A673 (cell line): ENCODE measurements around the gene SF3B3. TPM values are rescaled to one million over a fixed set of nuclear protein-coding genes. Genes with fewer than 3 reads are reported as not detected.

Experiments used
- BruUV-seq: library from RNA; stranded (reverse); fragments of 400-500 nt; replicated peaks from 2 replicates; lab custom pipeline; 2021; lab: Mats Ljungman, UMichigan
- CTCF ChIA-PET: fragments of 300-600 bp; sonication (Branson Sonifier 250); formaldehyde crosslinking; loops from one replicate; lab custom pipeline; 2022; ENCODE audit warnings: antibody characterized with exemption; lab: Charles Lee
- POLR2A ChIA-PET: fragments of 300-600 bp; sonication (Branson Sonifier 250); formaldehyde crosslinking; loops from one replicate; lab custom pipeline; 2022; ENCODE audit warnings: antibody characterized with exemption; ENCODE audit not compliant: low non-redundant PET; lab: Charles Lee
- DNase-seq: peaks from one replicate; pipeline ENCODE4 v3.0.0-alpha.2; 2015; ENCODE audit warnings: low spot score
- H3K27ac ChIP-seq: fragments of 200-600 bp; sonication (generic); 2 replicates; pipeline ENCODE4 v1.5.1; 2016; ENCODE audit warnings: mixed run types, low read depth, mild to moderate bottlenecking, mixed read lengths, antibody characterized with exemption, low read length; ENCODE audit not compliant: poor library complexity, severe bottlenecking
- H3K27me3 ChIP-seq: fragments of 200-600 bp; sonication (generic); replicated peaks from 2 replicates; pipeline ENCODE4 v1.6.1; 2017; ENCODE audit warnings: mixed run types, low read depth, mild to moderate bottlenecking, mixed read lengths, antibody characterized with exemption, low read length; ENCODE audit not compliant: insufficient read depth, poor library complexity
- H3K36me3 ChIP-seq: fragments of 200-600 bp; sonication (generic); 2 replicates; pipeline ENCODE4 v1.6.1; 2016; ENCODE audit warnings: mixed run types, mild to moderate bottlenecking, mixed read lengths, antibody characterized with exemption, low read length; ENCODE audit not compliant: insufficient read depth, poor library complexity, severe bottlenecking
- H3K4me1 ChIP-seq: fragments of 200-600 bp; sonication (generic); 2 replicates; pipeline ENCODE4 v1.6.1; 2017; ENCODE audit warnings: mixed run types, mild to moderate bottlenecking, mixed read lengths, antibody characterized with exemption, low read length; ENCODE audit not compliant: insufficient read depth, poor library complexity, severe bottlenecking
- H3K4me3 ChIP-seq: fragments of 200-600 bp; sonication (generic); 2 replicates; pipeline ENCODE4 v1.5.1; 2016; ENCODE audit warnings: low read depth, mixed run types, mild to moderate bottlenecking, mixed read lengths, low read length; ENCODE audit not compliant: poor library complexity, severe bottlenecking
- H3K9me3 ChIP-seq: fragments of 200-600 bp; sonication (generic); 2 replicates; pipeline ENCODE4 v1.6.1; 2016; ENCODE audit warnings: mixed run types, low read depth, mild to moderate bottlenecking, mixed read lengths, antibody characterized with exemption, low read length; ENCODE audit not compliant: poor library complexity, severe bottlenecking
- CTCF ChIP-seq: fragments of 300-800, 200-600 bp; sonication (generic); conservative IDR thresholded peaks from 2 replicates; pipeline ENCODE4 v1.5.1; 2017; ENCODE audit warnings: low read depth, mild to moderate bottlenecking, antibody characterized with exemption, low read length, moderate library complexity, mixed read lengths
- EZH2 ChIP-seq: fragments of 200-600 bp; sonication (generic); IDR thresholded peaks from 2 replicates; pipeline ENCODE4 v1.6.1; 2017; ENCODE audit warnings: borderline replicate concordance, low read depth, mild to moderate bottlenecking, mixed read lengths, antibody characterized with exemption, low read length; ENCODE audit not compliant: poor library complexity, severe bottlenecking
- intact Hi-C: fragments of 100-400 bp; cut with micrococcal nuclease; formaldehyde crosslinking; loops from one replicate; pipeline ENCODE4 v1.10.0; 2022; ENCODE audit not compliant: unreplicated experiment
- total RNA-seq: library from RNA; stranded (reverse); gene quantifications from 2 replicates; pipeline ENCODE4 v1.2.3, GENCODE V29; 2021

SF3B3 gene
- total RNA-seq, 1 experiment from 2014 or later: 571 TPM

- POLR2A ChIA-PET: interaction anchor here (0.6 kb wide), 1 partner anchor 217 kb away, joined by 12 read pairs; no protein-coding TSS in a partner anchor
- intact Hi-C loops: no loop called here
- Histone ChIP-seq H3K36me3 (no peaks in the 10 kb centered on the region), H3K9me3 (no peaks in the 10 kb centered on the region), H3K4me1 (no peaks in the 10 kb centered on the region), H3K27ac (no peak overlapping the region), H3K4me3 (no peak overlapping the region), H3K27me3 (no peaks in the 10 kb centered on the region)
- no peak for DNase-seq
- no TSS peak for BruUV-seq
- CTCF ChIA-PET: no interaction called here
- TF ChIP-seq CTCF (no peak), EZH2 (no peak)
Observed at GRCh38 chr16:70602831-70603230, 79.2 kb downstream of the SF3B3 start.

DNA sequence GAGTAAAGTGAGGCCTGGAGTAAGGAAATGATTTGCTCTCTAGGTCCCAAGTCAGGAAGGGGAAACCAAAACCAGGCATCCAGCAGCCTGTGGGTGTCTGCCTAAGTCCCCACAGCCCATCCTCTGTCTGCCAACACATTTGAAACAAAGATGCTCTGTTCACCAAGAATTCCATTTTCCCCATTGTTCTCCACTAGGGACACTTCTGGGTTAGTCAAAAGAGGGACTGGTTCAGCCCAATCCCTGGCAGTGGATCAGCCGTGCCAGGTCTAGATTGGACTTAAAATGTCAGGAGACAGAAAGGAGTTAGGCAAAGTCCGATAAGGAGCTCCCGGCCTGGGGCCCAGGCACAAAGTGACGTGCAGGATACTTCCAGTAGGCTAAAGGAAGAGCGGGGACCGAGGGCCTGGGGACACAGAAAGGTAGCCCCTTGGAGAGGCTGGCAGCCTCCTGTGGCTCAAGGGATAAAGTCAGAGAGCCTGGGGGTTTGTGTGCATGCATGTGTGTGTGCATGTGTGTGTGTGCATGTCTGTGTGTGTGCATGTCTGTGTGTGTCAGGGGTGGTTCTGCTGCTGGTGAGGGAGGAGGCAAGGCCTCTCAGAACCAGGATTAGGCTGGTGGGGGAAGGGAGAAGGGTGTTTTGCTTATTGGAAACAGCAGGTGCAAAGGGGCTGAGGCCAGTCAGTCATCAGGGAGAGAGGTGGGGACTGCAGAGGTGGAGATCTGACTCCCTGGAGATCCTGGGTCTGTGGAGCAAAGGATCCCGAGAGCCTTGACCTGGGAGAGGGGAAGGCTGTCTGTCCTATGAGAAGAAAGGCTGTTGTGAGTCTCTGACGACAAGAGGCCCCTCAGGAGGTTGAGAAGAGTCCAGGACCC, 81.0 kb downstream of the SF3B3 start:
- intact Hi-C loops: no loop called here
- TF ChIP-seq CTCF (no peak), EZH2 (no peak)
- ChIA-PET CTCF (no interaction called here), POLR2A (no interaction called here)
- no peak for DNase-seq
- H3K36me3 ChIP-seq: no peaks in the 10 kb centered on the region
- no peaks in the 10 kb centered on the region for H3K27me3 ChIP-seq
- H3K4me1 ChIP-seq: no peaks in the 10 kb centered on the region
- BruUV-seq: no TSS peak
- H3K9me3 ChIP-seq: no peaks in the 10 kb centered on the region
- H3K4me3 ChIP-seq: no peak overlapping the region
- H3K27ac ChIP-seq: no peak overlapping the region

DNA sequence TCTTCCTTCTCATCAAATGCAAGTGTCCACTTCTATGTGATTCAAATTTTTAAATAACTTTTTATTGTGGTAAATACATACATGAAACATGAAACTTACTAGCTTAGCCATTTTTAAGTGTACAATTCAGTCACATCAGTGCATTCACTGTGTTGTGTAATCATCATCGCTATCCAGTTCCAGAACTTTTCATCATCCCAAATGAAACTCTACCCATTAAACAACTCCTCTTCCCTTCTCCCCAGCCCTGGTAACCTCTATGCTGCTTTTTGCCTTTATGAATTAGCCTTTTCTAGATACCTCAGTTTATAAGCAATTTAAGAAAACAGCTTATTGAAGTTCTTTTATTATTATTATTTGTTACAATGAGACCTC, 81.7 kb downstream of the SF3B3 start:
- no peaks in the 10 kb centered on the region for H3K27me3 ChIP-seq
- TF ChIP-seq EZH2: no peak
- POLR2A ChIA-PET: no interaction called here
- intact Hi-C loops: no loop called here
- CTCF ChIA-PET: interaction anchor here (0.7 kb wide), 1 partner anchor 353 kb away, joined by 4 read pairs; no protein-coding TSS in a partner anchor
- no peaks in the 10 kb centered on the region for H3K36me3 ChIP-seq
- DNase-seq: no peak
- no peaks in the 10 kb centered on the region for H3K9me3 ChIP-seq
- H3K4me3 ChIP-seq: no peak overlapping the region
- no TSS peak for BruUV-seq
- H3K4me1 ChIP-seq: no peaks in the 10 kb centered on the region
- H3K27ac ChIP-seq: no peak overlapping the region
